Hepatocyte (in vitro differentiated cells): ENCODE measurements around the gene PHOX2A. TPM values are rescaled to one million over a fixed set of nuclear protein-coding genes. Genes with fewer than 3 reads are reported as not detected.

Experiments used
- DNase-seq: peaks from one replicate; pipeline ENCODE4 v3.0.0-alpha.2; 2016; ENCODE audit warnings: low spot score
- H2AFZ ChIP-seq: fragments of 200-600 bp; sonication (generic); 2 replicates; pipeline ENCODE4 v1.6.0; 2016; ENCODE audit warnings: antibody characterized with exemption, mild to moderate bottlenecking
- H3K27ac ChIP-seq: fragments of 200-600 bp; sonication (generic); 2 replicates; pipeline ENCODE4 v1.5.1; 2016; ENCODE audit warnings: mild to moderate bottlenecking
- H3K27me3 ChIP-seq: fragments of 200-600 bp; sonication (generic); 2 replicates; pipeline ENCODE4 v1.6.1; 2016
- H3K36me3 ChIP-seq: fragments of 200-600 bp; sonication (generic); replicated peaks from 2 replicates; pipeline ENCODE4 v1.5.1; 2016; ENCODE audit warnings: low read depth; ENCODE audit not compliant: insufficient read depth
- H3K4me1 ChIP-seq: fragments of 200-600 bp; sonication (generic); 2 replicates; pipeline ENCODE4 v1.5.1; 2016; ENCODE audit warnings: mild to moderate bottlenecking, moderate library complexity; ENCODE audit not compliant: insufficient read depth
- H3K4me2 ChIP-seq: fragments of 200-600 bp; sonication (generic); 2 replicates; pipeline ENCODE4 v1.6.0; 2016
- H3K4me3 ChIP-seq: fragments of 200-600 bp; sonication (generic); 2 replicates; pipeline ENCODE4 v1.5.1; 2016; ENCODE audit warnings: mild to moderate bottlenecking
- H3K79me2 ChIP-seq: fragments of 200-600 bp; sonication (generic); 2 replicates; pipeline ENCODE4 v1.6.0; 2017; ENCODE audit warnings: mild to moderate bottlenecking
- H3K9me2 ChIP-seq: fragments of 200-600 bp; sonication (generic); replicated peaks from 2 replicates; pipeline ENCODE4 v1.6.0; 2017; ENCODE audit warnings: mild to moderate bottlenecking; ENCODE audit not compliant: insufficient read depth
- H3K9me3 ChIP-seq: fragments of 200-600 bp; sonication (generic); 2 replicates; pipeline ENCODE4 v1.5.1; 2016; ENCODE audit warnings: low read depth, mild to moderate bottlenecking
- H4K20me1 ChIP-seq: fragments of 200-600 bp; sonication (generic); 2 replicates; pipeline ENCODE4 v1.6.0; 2016; ENCODE audit warnings: mild to moderate bottlenecking; ENCODE audit not compliant: insufficient read depth, poor library complexity, severe bottlenecking
- CTCF ChIP-seq: fragments of 200-600 bp; sonication (generic); IDR thresholded peaks from 2 replicates; pipeline ENCODE4 v1.5.1; 2016; ENCODE audit warnings: antibody characterized with exemption, mild to moderate bottlenecking; ENCODE audit not compliant: poor library complexity
- EZH2 ChIP-seq: fragments of 200-600 bp; sonication (generic); IDR thresholded peaks from 2 replicates; pipeline ENCODE4 v1.6.1; 2016; ENCODE audit warnings: antibody characterized with exemption, mild to moderate bottlenecking, borderline replicate concordance
- EZH2phosphoT487 ChIP-seq: fragments of 200-600 bp; sonication (generic); IDR thresholded peaks from one replicate; pipeline ENCODE4 v1.6.1; 2018; ENCODE audit warnings: antibody characterized with exemption, mild to moderate bottlenecking, low read depth, moderate library complexity; ENCODE audit not compliant: unreplicated experiment, severe bottlenecking
- WGBS: methylation state at CpG from one replicate; pipeline ENCODE4 v1.1.6; 2016; ENCODE audit warnings: low lambda C conversion rate; ENCODE audit errors: missing lambda C conversion rate; 5-methylcytosine and 5-hydroxymethylcytosine counted together
- polyA plus RNA-seq: library from polyadenylated mRNA; unstranded; fragments of >200 nt; fragmentation: Nextera tagmentation; extraction: Ambion mirVana; gene quantifications from 2 replicates; pipeline ENCODE4 v1.2.1, GENCODE V29; 2016
- total RNA-seq: library from RNA; depleted of rRNA; stranded (reverse); fragments of >200 nt; gene quantifications from 2 replicates; pipeline ENCODE4 v1.2.3, GENCODE V29; 2014

PHOX2A gene
- total and polyA plus RNA-seq, 2 experiments from 2014 or later: not detected

DNA sequence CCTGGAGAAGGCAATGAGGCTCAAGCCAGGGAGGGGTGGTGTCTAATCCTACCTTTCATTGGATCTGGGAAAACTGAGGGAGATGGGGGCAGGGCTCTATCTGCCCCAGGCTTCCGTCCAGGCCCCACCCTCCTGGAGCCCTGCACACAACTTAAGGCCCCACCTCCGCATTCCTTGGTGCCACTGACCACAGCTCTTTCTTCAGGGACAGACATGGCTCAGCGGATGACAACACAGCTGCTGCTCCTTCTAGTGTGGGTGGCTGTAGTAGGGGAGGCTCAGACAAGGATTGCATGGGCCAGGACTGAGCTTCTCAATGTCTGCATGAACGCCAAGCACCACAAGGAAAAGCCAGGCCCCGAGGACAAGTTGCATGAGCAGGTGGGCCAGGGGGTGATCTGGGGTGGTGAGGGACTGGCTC is 52.0 kb downstream of the PHOX2A start, which contains the start of gene FOLR1:
Gene FOLR1 (plus strand): TSS at position 180 of the 421 bp plus-strand sequence. CDS start 34 bp downstream, at position 214.
- Histone ChIP-seq H3K27ac (no peak within 1 kb of the TSS), H3K4me3 (no peak within 1 kb of the TSS), H4K20me1 (no peaks in the 10 kb centered on the region), H3K36me3 (no peaks in the 10 kb centered on the region), H3K4me2 (no peak within 1 kb of the TSS), H3K9me2 (no peaks in the 10 kb centered on the region), H2AFZ (no peak within 1 kb of the TSS), H3K27me3 (no peaks in the 10 kb centered on the region), H3K4me1 (no peaks in the 10 kb centered on the region), H3K9me3 (no peaks in the 10 kb centered on the region), H3K79me2 (no peaks in the 10 kb centered on the region)
- no peak for TF ChIP-seq EZH2phosphoT487
- no peak for TF ChIP-seq EZH2
- no peak for TF ChIP-seq CTCF
- DNase-seq: no peak
- WGBS: 60% methylated on average over 5 of the region's 5 CpGs

GRCh38 chr11:72190631-72191071 is 53.3 kb downstream of the PHOX2A start:
- no peak for DNase-seq
- no peak for TF ChIP-seq EZH2phosphoT487
- TF ChIP-seq EZH2: no peak
- no peak for TF ChIP-seq CTCF
- Histone ChIP-seq H3K4me2 (no peak overlapping the region), H3K4me3 (no peak overlapping the region), H3K36me3 (no peaks in the 10 kb centered on the region), H3K27me3 (no peaks in the 10 kb centered on the region), H2AFZ (no peak overlapping the region), H4K20me1 (no peaks in the 10 kb centered on the region), H3K27ac (no peak overlapping the region), H3K4me1 (no peaks in the 10 kb centered on the region), H3K9me2 (no peaks in the 10 kb centered on the region), H3K79me2 (no peaks in the 10 kb centered on the region), H3K9me3 (no peaks in the 10 kb centered on the region)
- 87% methylated on average over 5 of the region's 5 CpGs for WGBS

DNA sequence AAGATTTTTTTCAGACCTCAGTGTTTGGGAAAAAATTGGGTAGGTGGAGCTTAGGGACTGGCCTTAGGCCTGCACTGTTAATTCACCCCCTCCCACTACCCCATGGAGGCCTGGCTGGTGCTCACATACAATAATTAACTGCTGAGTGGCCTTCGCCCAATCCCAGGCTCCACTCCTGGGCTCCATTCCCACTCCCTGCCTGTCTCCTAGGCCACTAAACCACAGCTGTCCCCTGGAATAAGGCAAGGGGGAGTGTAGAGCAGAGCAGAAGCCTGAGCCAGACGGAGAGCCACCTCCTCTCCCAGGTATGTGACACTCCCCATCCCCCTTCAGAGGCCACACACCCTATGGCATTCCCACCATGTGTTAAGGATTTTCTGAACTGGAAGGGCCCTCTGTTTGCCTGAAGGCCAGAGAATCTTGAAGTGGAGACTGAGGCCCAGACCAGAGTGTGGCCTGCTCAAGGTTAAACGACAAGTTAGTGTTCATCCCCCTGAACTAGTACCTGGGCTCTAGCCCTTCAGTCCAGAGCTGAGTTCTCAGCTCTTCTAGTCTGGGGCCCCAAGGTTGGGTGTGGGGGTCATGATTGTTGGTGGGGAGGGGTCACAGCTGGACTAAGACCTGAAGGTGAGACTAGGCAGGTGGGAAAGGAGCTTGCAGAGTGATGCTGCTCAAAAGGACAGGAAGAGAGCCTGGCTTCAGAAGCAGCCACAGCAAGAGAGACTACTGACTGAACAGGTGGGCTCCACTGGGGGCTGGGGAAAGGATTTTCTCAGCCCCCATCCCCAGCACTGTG is 54.3 kb downstream of the PHOX2A start:
- DNase-seq: peak; percentile 46
- no peak overlapping the region for H3K4me3 ChIP-seq
- no peaks in the 10 kb centered on the region for H3K4me1 ChIP-seq
- H3K9me2 ChIP-seq: no peaks in the 10 kb centered on the region
- no peak overlapping the region for H2AFZ ChIP-seq
- peak overlapping the region; percentile 24 for H3K27ac ChIP-seq
- no peaks in the 10 kb centered on the region for H3K27me3 ChIP-seq
- no peaks in the 10 kb centered on the region for H3K36me3 ChIP-seq
- no peak overlapping the region for H3K4me2 ChIP-seq
- no peaks in the 10 kb centered on the region for H3K9me3 ChIP-seq
- TF ChIP-seq CTCF (no peak), EZH2phosphoT487 (no peak), EZH2 (no peak)
- H4K20me1 ChIP-seq: no peaks in the 10 kb centered on the region
- 55% methylated on average over 3 of the region's 3 CpGs for WGBS
- no peaks in the 10 kb centered on the region for H3K79me2 ChIP-seq

Other genes starting within 250 kb of the PHOX2A start
- gene IL18BP, start 245.3 kb downstream of the PHOX2A start, total RNA-seq: 2.4 and 2.8 TPM in 2 replicates
- gene IL18BP, start 245.3 kb downstream of the PHOX2A start, polyA plus RNA-seq: 2.2 and 2.6 TPM in 2 replicates
- 129 and 140 TPM in 2 replicates for gene NUMA1, start 163.6 kb downstream of the PHOX2A start, total RNA-seq
- gene NUMA1, start 163.6 kb downstream of the PHOX2A start, polyA plus RNA-seq: 103 and 116 TPM in 2 replicates
- gene LRRC51, start 163.3 kb downstream of the PHOX2A start, total RNA-seq: 2.1 and 4.5 TPM in 2 replicates
- gene LRRC51, start 163.3 kb downstream of the PHOX2A start, polyA plus RNA-seq: 3.7 and 7.8 TPM in 2 replicates
- gene LAMTOR1, start 140.9 kb downstream of the PHOX2A start, total RNA-seq: 109 and 147 TPM in 2 replicates
- 164 and 181 TPM in 2 replicates for gene LAMTOR1, start 140.9 kb downstream of the PHOX2A start, polyA plus RNA-seq
- not detected in 2 replicates for gene TOMT, start 138.3 kb downstream of the PHOX2A start, total RNA-seq
- gene TOMT, start 138.3 kb downstream of the PHOX2A start, polyA plus RNA-seq: not detected in 2 replicates
- 17.6 and 21.6 TPM in 2 replicates for gene ANAPC15, start 131.5 kb downstream of the PHOX2A start, total RNA-seq
- 42.5 and 43.7 TPM in 2 replicates for gene ANAPC15, start 131.5 kb downstream of the PHOX2A start, polyA plus RNA-seq
- gene FOLR3, start 108.5 kb downstream of the PHOX2A start, total RNA-seq: not detected in 2 replicates
- not detected in 2 replicates for gene FOLR3, start 108.5 kb downstream of the PHOX2A start, polyA plus RNA-seq
- gene FOLR1, start 52.0 kb downstream of the PHOX2A start, total RNA-seq: 19.9 and 21.6 TPM in 2 replicates
- gene FOLR1, start 52.0 kb downstream of the PHOX2A start, polyA plus RNA-seq: 13.4 and 26.8 TPM in 2 replicates
- gene FOLR2, start 27.4 kb downstream of the PHOX2A start, total RNA-seq: 0.48 and 4.3 TPM in 2 replicates
- 1.2 and 5.5 TPM in 2 replicates for gene FOLR2, start 27.4 kb downstream of the PHOX2A start, polyA plus RNA-seq
- gene INPPL1, start 19.4 kb downstream of the PHOX2A start, total RNA-seq: 47.8 and 74.8 TPM in 2 replicates
- gene INPPL1, start 19.4 kb downstream of the PHOX2A start, polyA plus RNA-seq: 99.4 and 140 TPM in 2 replicates
- gene CLPB, start 190.4 kb upstream of the PHOX2A start, total RNA-seq: 15.5 and 16.8 TPM in 2 replicates
- 9.4 and 15.2 TPM in 2 replicates for gene CLPB, start 190.4 kb upstream of the PHOX2A start, polyA plus RNA-seq